HK-2 (cell line): ENCODE measurements around the gene FBXW5.

ENCODE experiments used
- DNase-seq: peaks from one replicate; pipeline ENCODE4 v3.0.0-alpha.2; 2018; ENCODE audit not compliant: unreplicated experiment

The FBXW5 gene

DNA sequence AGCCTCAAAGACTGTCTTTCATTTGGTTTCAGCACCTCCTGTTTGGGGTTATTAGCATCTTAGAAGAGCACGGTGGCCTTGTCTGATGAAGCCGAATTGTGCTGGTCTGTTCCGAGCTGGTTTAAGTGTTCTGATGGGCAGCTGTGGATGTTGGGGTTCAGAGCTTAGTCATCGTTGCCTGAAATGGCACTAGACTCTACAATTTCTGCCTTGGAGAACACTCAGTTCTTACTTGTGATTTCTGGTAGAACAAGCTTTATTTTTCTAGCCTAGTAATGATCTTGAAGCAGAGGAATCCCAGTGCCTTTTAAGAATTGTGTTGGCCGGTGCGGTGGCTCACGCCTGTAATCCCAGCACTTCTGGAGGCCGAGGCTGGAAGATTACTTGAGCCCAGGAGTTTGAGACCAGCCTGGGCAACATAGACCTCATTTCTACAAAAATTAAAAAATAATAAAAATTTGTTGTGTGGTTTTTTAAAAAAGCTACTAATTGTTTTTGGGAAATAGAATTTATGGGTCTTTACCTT, 7.8 kb downstream of the FBXW5 start:
- no peak for DNase-seq

DNA sequence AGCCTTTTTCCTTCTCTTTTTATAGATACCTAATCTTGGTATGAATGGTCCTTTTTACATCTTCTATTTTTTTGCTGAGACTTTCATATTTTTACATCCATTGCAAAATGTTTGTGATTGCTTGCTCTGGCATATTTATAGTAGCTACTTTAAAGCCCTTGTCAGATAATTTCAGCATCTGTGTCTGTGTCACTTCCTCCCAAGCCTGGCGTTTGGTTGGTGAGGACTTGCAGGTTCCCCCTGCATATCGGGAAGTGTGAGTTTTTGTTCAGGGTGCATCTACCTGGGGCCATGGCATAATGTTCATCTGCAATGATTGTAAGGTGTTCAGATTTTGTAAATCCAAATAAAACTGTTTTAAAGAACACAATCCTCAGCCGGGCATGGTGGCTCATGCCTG, 8.9 kb downstream of the FBXW5 start:
- no peak for DNase-seq

DNA sequence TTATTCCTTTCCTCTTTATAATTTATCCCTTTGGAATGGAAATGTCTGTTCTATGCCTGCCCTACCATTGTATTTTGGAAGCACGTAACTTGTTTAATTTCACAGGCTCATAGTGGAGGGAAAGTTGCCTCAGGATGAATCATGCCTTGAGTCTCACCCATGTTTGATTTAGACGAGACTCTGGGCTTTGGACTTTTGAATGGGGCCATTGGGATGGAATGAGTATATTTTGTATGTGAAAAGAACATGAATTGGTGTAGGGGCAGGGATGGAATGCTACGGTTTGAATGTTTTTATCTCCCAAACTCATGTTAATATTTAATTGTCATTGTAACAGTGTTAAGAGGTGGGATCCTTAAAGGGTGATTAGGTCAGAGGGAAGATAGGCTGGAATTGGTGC, 10.3 kb downstream of the FBXW5 start:
- DNase-seq: no peak

DNA sequence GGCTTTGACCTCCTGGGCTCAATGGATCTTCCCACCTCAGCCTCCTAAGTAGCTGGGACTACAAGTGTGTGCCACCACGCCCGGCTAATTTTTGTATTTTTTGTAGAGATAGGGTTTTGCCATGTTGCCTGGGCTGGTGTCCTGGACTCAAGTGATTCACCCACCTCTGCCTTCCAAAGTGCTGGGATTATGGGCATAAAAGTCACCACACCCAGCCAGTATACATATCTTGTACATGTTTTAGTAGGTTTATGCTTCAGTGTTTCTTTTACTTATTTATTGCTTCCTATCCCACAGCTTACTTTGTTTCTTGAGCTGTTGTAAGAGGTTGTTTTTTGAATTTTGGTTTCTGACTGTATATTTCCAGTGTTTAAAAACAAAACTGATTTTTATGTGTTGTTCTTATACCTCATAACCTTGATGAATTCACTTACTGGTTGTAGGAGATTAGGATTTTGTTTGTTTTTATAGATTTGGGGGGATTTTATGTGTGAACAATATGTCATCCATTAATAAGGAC, 12.9 kb downstream of the FBXW5 start:
- DNase-seq: no peak

DNA sequence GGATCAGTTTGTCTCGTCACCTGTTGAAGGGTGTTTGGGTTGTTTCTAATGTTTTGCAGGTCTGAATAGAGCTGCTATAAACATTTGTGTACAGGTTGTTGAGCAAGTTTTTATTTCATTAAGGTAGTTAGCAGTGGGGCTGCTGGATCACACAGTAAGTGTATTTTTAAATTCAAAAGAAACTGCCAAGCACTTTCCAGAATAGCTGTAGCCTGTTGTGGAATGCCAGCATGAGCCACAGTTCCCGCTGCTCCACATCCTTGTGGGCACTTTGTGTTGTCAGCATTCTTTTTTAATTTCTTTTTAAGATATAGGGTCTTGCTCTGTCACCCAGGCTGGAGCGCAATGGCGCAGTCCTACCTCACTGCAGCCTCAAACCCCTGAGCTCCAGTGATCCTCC, 14.5 kb downstream of the FBXW5 start:
- no peak for DNase-seq

DNA sequence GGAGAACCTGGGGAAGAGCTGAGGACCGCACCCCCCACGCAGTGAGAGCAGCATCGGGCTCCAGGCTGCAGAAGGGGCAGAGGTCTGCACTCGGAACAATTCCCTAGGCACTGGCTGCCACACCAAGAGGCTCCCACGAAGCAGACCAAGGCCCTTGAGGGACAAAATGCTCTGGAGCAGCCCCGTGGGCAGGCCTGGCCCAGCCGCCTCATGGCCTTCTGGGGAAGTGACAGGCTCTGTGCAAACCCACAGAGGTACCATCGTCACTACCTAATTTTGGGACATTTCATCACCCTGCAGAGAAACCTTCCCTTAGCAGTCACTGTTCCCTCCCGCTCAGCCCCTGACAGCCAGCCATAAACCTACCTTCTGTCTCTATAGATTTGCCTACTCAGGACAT, 15.9 kb downstream of the FBXW5 start:
- DNase-seq: no peak

DNA sequence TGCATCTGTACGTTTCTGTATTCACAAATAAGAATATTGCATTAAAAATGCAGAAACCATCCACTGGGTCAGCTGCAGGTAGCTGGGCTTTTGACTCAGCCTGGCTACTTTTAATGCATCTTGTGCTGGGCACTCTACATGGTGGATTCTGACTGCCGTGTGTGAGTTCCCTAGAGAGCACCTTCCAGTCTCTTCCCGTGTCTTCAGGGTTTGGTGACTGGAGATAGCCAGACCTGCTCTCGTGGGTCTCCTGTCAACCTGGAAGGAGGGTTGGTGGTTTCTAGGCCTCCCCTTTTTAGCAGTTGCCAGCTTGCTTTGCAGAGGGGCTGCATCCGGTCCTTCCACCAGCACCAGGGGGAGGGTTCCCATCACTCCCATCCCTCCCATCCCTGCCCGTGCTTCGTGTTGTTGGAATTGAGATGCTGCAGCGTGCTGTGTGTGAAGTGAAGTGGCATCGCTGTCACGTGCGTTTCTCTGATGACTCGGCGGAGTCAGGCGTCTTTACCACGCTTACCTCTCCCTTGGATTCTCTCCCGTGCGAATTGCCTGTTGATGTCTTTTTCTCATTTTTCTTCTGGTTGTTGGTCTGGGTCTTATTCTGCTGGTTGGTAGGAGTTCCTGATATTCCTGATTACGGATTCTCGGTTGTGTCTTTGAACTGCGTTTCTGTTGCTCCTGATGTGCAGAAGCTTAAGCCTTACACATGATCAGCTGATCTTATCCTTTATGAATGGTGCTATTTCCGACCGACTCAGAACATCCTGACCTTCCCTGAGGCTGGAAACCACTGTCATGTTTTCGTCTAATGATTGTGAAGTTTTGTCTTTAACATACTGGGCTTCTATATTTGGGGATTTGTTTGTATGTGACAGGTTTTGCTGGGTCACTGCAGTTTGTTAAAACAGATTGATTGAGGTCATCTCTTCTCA, 16.9 kb downstream of the FBXW5 start:
- DNase-seq: no peak

DNA sequence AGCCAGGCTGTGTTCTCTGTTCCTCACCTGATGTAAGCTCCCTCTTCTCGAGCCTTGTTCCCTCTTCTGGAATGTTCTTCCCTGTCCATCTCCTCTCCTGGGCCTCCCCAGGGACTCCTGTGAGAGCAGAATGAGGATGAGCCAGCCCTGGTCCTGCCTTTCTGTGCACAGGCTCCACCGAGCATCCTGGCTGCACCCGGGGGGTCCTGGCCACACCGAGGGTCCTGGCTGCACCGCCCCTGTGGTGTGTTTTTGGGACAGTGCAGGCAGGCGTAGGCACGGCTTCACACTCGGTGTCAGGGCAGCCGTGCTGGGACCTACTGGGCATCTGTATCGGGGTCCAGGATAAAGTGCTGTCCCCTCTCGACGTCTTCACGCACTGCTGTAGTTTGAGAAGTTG, 17.8 kb downstream of the FBXW5 start:
- DNase-seq: no peak

DNA sequence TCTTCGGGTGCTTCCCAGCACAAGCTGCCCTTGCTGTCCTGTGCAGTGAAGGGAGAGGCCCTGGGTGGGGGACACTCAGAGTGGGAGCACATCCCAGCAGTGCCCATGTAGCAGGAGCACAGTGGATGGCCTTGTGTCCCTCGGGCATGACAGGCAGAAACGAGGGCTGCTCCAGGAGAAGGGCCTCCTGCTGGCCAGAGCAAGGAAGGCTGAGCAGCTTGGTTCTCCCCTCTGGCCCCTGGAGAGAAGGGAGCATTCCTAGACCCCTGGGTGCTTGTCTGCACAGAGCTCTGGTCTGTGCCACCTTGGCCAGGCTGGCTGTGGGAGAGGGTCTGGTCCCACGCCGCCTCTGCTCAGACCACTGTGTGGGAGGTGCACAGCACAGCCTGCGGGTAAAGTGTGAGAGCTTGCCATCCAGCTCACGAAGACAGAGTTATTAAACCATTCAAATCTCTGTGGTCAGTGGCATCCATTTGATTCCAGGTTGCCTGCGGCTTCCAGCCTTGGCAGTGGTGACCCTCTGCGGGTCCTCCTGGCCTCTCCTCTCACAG, 18.3 kb downstream of the FBXW5 start:
- DNase-seq: no peak

DNA sequence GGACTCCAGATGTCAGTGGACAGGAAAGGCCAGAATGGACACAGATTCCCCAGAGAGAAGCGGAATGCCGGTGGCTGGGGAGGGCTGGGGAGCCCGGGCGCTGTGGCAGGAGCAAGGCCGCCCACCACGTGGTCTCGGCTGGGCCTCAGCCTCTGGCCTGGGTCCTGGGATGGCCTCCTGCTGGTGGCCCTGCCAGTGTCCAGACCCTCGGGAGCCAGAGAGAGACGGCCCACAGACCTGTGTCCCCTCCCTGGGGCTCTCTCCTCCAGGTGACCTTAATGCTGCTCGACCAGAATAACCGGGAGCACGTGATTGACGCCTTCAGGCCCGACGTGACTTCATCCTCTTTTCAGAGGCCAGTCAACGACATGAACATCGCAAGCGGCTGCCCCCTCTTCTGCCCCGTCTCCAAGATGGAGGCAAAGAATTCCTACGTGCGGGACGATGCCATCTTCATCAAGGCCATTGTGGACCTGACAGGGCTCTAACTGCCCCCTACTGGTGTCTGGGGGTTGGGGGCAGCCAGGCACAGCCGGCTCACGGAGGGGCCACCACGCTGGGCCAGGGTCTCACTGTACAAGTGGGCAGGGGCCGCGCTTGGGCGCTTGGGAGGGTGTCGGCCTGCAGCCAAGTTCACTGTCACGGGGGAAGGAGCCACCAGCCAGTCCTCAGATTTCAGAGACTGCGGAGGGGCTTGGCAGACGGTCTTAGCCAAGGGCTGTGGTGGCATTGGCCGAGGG, 19.0 kb downstream of the FBXW5 start:
- no peak for DNase-seq

DNA sequence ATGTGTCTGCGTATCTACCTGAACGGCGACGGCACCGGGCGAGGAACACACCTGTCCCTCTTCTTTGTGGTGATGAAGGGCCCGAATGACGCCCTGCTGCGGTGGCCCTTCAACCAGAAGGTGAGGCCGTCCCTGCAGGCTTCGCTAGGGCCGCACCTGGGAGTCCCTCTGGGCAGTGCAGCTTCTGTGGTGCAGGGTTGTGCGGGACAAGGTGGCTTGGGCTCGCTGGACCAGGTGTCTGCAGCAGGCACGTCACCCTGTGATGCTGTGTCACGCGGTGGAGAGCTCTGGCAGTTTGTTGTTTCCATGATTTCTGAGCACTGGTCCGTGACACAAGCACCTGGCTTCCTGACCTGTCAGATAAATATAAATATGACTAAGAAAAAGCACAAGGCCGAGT, 20.7 kb downstream of the FBXW5 start:
- DNase-seq: no peak

DNA sequence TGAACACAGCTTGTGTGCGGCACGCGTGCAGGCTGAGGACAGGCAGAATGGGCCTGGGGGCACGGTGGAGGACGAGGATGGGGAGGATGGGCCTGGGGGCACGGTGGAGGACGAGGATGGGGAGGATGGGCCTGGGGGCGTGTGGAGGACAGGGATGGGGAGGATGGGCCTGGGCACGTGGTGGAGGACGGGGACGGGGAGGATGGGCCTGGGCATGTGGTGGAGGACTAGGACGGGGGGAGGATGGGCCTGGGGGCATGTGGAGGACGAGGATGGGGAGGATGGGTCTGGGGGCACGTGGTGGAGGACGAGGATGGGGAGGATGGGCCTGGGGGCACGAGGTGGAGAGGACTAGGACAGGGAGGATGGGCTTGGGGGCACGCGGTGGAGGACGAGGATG, 22.0 kb downstream of the FBXW5 start:
- DNase-seq: no peak

DNA sequence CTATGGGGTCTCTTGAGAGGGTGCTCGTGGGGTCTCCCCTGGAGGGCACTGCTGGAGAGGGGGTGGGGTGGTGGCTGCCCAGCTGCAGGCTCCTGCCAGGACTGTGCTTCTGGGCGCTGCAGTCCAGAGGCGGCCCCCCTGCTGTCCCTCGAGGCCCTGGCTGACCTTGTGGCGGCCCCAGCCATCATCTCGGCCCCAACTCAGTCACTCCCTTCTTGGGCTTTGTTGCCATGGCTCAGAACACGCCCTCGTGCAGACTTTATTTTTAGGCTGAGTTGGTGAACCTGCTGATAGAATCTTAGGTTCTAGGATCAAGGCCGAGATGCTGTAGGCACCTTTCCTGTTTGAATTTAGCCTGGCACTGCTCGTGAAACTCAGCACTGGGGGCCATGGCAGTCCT, 22.8 kb downstream of the FBXW5 start:
- no peak for DNase-seq

DNA sequence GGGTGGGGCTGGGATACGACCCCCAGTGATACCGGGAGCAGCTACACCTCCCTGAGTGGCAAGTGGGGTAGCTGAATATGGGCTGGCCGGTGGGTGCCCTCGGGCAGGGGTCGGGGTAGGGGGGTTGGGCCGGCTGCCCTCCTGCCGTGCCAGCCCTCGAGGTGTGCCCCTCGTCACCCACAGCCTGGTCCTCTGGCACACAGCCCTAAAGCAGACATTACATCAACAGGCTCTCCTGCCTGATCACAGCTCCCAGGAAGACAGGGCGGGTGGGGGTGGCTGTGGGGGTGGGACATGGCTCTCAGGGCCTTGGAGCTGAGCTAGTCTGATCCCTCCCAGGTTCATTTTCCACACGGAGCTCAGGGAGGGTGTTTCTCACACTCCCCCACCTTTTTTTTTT, 23.2 kb downstream of the FBXW5 start:
- DNase-seq: no peak

DNA sequence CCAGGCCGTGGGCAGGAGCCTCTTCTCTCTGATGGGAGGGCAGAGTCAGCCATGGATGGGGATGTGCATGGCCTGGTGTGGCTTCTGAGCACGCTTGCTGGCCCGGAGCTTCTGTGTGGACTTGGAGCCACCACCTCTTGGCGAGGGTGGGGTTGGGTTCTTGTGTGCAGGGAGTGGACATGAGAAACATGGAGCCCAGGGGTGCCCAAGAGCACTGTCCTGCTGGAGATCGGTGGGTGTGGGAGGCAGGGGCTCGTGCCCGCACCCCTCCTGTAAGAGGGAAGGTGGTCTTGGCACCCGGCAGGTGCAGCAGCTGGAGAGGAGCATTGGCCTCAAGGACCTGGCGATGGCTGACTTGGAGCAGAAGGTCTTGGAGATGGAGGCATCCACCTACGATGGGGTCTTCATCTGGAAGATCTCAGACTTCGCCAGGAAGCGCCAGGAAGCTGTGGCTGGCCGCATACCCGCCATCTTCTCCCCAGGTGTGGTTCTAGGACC, 23.8 kb downstream of the FBXW5 start:
- no peak for DNase-seq

DNA sequence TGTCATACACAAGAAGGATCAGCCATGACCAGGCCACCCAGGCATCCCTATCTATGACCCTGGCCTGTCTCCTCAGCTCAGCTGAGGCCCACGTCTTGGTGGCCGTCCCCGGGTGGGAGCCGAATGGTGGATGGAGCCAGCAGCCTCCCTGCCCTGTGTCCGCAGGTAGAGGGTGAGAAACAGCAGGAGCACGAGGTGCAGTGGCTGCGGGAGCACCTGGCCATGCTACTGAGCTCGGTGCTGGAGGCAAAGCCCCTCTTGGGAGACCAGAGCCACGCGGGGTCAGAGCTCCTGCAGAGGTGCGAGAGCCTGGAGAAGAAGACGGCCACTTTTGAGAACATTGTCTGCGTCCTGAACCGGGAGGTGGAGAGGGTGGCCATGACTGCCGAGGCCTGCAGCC, 24.5 kb downstream of the FBXW5 start:
- DNase-seq: no peak

DNA sequence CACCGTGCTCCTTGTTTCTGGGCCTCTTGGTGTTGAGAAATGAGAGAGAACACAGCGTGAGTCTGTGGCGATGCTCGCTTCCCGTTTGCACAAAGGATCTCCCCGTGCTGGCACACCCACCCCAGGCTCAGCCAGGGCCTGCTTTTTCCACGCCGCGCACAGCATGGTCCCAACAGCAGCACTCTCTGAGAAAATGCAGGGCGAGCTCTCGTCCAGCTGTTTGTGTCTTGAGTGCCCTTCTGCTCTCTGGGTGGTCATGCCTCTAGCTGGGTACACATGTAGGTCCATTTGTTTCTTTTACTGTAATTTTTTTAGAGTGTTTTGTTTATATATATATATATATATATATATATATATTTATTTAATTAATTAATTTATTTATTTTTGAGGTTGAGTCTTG, 26.6 kb downstream of the FBXW5 start:
- no peak for DNase-seq

DNA sequence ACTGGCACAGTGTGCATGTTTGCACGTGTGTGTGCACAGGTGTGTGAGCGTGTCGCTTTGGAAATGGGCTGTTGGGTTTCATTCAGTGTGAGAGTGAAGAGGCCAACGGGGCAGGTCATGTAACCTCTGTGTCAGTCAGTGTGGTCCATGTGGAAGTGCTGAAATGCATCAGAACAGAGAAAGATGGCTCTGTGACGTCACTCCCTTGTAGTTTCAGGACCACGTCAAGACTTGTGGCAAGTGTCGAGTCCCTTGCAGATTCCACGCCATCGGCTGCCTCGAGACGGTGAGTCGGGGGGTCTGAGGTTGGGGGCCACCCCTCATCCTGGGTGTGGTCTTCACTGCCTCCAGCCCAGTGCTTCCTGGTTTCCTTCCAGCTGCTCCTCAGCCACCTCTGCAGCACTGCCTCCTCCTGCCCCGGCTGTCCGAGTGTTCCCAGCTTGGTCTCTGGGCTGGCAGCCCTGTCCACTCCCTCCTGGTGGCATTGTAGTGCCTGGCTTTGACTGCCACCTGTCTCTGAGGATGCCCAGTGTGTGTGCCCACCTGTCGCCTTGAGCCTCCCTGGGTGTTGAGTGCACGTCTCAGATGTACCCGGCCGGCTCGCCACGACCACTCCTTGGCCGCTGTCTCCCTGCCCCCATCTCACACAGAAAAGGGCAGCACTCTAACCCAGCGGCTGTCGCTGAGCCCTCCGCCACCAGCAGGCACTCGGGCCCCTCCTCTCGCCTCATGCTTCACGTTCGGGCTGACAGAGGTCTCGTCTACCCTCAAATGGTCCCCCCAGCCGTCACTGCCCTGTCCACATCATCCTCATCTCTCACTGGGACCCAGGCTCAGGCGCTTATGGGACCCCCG, 28.0 kb downstream of the FBXW5 start:
- DNase-seq: no peak

DNA sequence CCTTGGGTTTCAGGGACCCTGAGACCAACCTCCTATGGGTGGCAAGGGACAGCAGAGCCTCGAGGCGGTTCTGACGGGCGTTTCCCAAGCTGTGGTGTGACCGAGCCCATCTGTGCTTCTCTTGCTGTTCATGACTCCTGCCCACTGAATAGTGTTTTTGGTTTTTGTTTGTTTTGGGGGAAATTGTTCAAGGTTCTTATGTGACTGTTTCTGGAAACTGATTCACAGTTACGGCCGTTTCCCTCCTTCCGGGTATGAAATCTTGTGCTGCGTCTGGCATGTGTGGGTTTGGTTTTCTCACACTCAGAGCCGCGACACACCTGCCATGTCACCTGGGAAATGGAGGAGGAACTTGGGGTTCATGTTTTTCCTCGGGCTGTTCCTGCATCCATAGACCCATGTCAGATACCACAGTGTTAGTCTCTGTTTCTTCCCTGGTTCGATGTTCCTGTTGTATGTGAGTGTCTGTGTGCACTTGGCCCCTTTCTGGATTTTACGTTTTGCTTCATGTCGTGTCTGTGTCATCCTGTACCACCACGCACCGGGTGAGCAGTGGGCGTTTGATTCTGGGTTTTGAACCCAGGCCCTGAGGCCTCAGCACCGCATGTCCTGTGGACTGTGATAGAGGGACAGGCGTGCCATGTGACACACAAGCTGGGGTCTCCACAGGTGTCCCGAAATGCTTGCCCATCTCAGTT, 28.8 kb downstream of the FBXW5 start:
- no peak for DNase-seq

DNA sequence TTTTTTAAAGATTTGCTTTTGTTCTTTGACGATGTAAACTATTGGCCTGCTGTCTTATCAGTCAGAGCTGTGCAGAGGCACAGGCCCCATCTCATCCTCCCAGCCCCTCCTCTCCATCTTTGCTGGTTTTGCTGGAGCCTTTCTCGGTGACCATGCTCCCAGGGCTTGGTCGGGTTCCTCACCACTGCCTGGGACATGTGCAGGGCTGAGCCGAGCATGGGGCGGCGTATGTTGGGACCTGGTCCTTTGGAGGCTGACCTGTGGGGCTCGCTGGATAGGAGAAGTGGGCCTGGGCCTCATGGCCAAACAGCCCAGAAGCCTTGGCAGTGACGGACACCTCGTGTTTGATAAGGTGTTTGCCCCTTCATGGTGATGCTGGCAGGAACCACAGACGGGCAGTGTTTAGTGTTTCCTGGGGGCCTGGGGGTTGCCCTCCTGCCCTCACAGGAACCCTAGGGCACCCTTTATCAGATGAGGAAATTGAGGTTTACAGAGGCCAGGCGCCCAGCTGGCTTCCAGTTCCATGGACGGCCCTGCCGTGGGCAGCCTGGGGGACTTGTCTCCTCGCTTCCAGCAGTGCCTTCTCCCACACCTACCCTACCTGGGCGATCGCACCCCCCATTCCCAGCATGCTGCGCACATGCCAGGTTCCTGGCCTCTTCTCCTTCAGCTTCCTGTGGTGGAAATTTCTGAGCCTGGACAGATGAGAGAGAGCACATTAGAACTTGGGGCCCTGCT, 30.7 kb downstream of the FBXW5 start:
- no peak for DNase-seq
